MM.1S (cell line): Measurements from ENCODE around the gene PRKCA.

ENCODE experiments used
- DNase-seq: peaks from one replicate; pipeline ENCODE4 v3.0.0-alpha.2; 2015
- H2AFZ ChIP-seq: fragments of 300-600 bp; sonication (generic); 2 replicates; pipeline ENCODE4 v1.6.0; 2016; ENCODE audit warnings: antibody characterized with exemption, low read length
- H3F3A ChIP-seq: fragments of 300-600 bp; sonication (generic); 2 replicates; pipeline ENCODE4 v1.6.1; 2016; ENCODE audit warnings: mild to moderate bottlenecking, antibody characterized with exemption, low read length, moderate library complexity, mixed read lengths; ENCODE audit not compliant: insufficient read depth
- H3K27ac ChIP-seq: fragments of 300-600 bp; sonication (generic); 2 replicates; pipeline ENCODE4 v1.5.1; 2016; ENCODE audit warnings: mild to moderate bottlenecking, low read length
- H3K27me3 ChIP-seq: fragments of 300-600 bp; sonication (generic); replicated peaks from 2 replicates; pipeline ENCODE4 v1.6.0; 2016; ENCODE audit warnings: low read length; ENCODE audit not compliant: insufficient read depth
- H3K36me3 ChIP-seq: fragments of 300-600 bp; sonication (generic); replicated peaks from 2 replicates; pipeline ENCODE4 v1.6.1; 2016; ENCODE audit warnings: mild to moderate bottlenecking, low read length, mixed read lengths; ENCODE audit not compliant: insufficient read depth
- H3K4me1 ChIP-seq: fragments of 300-600 bp; sonication (generic); 2 replicates; pipeline ENCODE4 v1.6.1; 2016; ENCODE audit warnings: low read length, mixed read lengths
- H3K4me2 ChIP-seq: fragments of 300-600 bp; sonication (generic); 2 replicates; pipeline ENCODE4 v1.6.0; 2016; ENCODE audit warnings: low read depth, low read length
- H3K4me3 ChIP-seq: fragments of 300-600 bp; sonication (generic); 2 replicates; pipeline ENCODE4 v1.5.1; 2016; ENCODE audit warnings: low read length, mixed read lengths
- H3K79me2 ChIP-seq: fragments of 300-600 bp; sonication (generic); 2 replicates; pipeline ENCODE4 v1.6.1; 2016; ENCODE audit warnings: mixed run types, low read length, mixed read lengths
- H3K9ac ChIP-seq: fragments of 300-600 bp; sonication (generic); 2 replicates; pipeline ENCODE4 v1.6.1; 2016; ENCODE audit warnings: low read length, mixed read lengths
- H3K9me2 ChIP-seq: fragments of 300-600 bp; sonication (generic); replicated peaks from 2 replicates; pipeline ENCODE4 v1.6.1; 2016; ENCODE audit warnings: mild to moderate bottlenecking, low read length, mixed read lengths; ENCODE audit not compliant: insufficient read depth
- H3K9me3 ChIP-seq: fragments of 300-600 bp; sonication (generic); replicated peaks from 2 replicates; pipeline ENCODE4 v1.6.1; 2016; ENCODE audit warnings: mild to moderate bottlenecking, low read length, mixed read lengths; ENCODE audit not compliant: insufficient read depth
- H4K20me1 ChIP-seq: fragments of 300-600 bp; sonication (generic); 2 replicates; pipeline ENCODE4 v1.6.1; 2016; ENCODE audit warnings: mild to moderate bottlenecking, low read length, moderate library complexity, mixed read lengths; ENCODE audit not compliant: insufficient read depth
- CTCF ChIP-seq: fragments of 300-600 bp; sonication (generic); IDR thresholded peaks from 2 replicates; pipeline ENCODE4 v1.5.1; 2016; ENCODE audit warnings: antibody characterized with exemption, low read length, mixed read lengths
- EZH2 ChIP-seq: fragments of 300-600 bp; sonication (generic); optimal IDR thresholded peaks from 2 replicates; pipeline ENCODE3; 2017; ENCODE audit warnings: low read depth, mild to moderate bottlenecking, antibody characterized with exemption, low read length, mixed read lengths
- EZH2phosphoT487 ChIP-seq: fragments of 300-600 bp; sonication (generic); IDR thresholded peaks from 2 replicates; pipeline ENCODE4 v1.6.1; 2018; ENCODE audit warnings: antibody characterized with exemption, low read length

PRKCA gene

GRCh38 chr17:66351033-66351432 is 48.6 kb downstream of the PRKCA start:
- H3K79me2 ChIP-seq = peaks cover 27% of the 10 kb centered on the region
- H4K20me1 ChIP-seq = no peaks in the 10 kb centered on the region
- no peaks in the 10 kb centered on the region for H3K4me1 ChIP-seq
- H3K27me3 ChIP-seq = no peaks in the 10 kb centered on the region
- no peak overlapping the region for H3K9ac ChIP-seq
- H2AFZ ChIP-seq = no peak overlapping the region
- no peaks in the 10 kb centered on the region for H3F3A ChIP-seq
- no peak overlapping the region for H3K4me3 ChIP-seq
- no peak overlapping the region for H3K4me2 ChIP-seq
- H3K36me3 ChIP-seq = no peaks in the 10 kb centered on the region
- TF ChIP-seq EZH2phosphoT487 (no peak), EZH2 (no peak), CTCF (no peak)
- H3K9me3 ChIP-seq = no peaks in the 10 kb centered on the region
- DNase-seq = no peak
- no peaks in the 10 kb centered on the region for H3K9me2 ChIP-seq
- no peak overlapping the region for H3K27ac ChIP-seq

- no peaks in the 10 kb centered on the region for H3K27me3 ChIP-seq
- no peak overlapping the region for H3K27ac ChIP-seq
- no peaks in the 10 kb centered on the region for H3K9me3 ChIP-seq
- H3K36me3 ChIP-seq = no peaks in the 10 kb centered on the region
- no peaks in the 10 kb centered on the region for H4K20me1 ChIP-seq
- no peaks in the 10 kb centered on the region for H3F3A ChIP-seq
- H3K9ac ChIP-seq = no peak overlapping the region
- peaks cover 24% of the 10 kb centered on the region for H3K79me2 ChIP-seq
- no peak for DNase-seq
- H3K4me3 ChIP-seq = no peak overlapping the region
- TF ChIP-seq CTCF = no peak
- no peak for TF ChIP-seq EZH2phosphoT487
- no peak for TF ChIP-seq EZH2
- H3K4me1 ChIP-seq = no peaks in the 10 kb centered on the region
- no peaks in the 10 kb centered on the region for H3K9me2 ChIP-seq
- no peak overlapping the region for H2AFZ ChIP-seq
- H3K4me2 ChIP-seq = no peak overlapping the region
Observed at GRCh38 chr17:66351701-66352100, 49.3 kb downstream of the PRKCA start.

- no peaks in the 10 kb centered on the region for H3F3A ChIP-seq
- no peak for TF ChIP-seq CTCF
- TF ChIP-seq EZH2 = no peak
- no peak for TF ChIP-seq EZH2phosphoT487
- H3K9me3 ChIP-seq = no peaks in the 10 kb centered on the region
- no peak overlapping the region for H3K9ac ChIP-seq
- H3K79me2 ChIP-seq = peaks cover 28% of the 10 kb centered on the region
- H3K27me3 ChIP-seq = no peaks in the 10 kb centered on the region
- H3K4me3 ChIP-seq = no peak overlapping the region
- no peak for DNase-seq
- no peaks in the 10 kb centered on the region for H3K36me3 ChIP-seq
- H2AFZ ChIP-seq = no peak overlapping the region
- H4K20me1 ChIP-seq = no peaks in the 10 kb centered on the region
- H3K27ac ChIP-seq = no peak overlapping the region
- H3K4me1 ChIP-seq = no peaks in the 10 kb centered on the region
- no peak overlapping the region for H3K4me2 ChIP-seq
- no peaks in the 10 kb centered on the region for H3K9me2 ChIP-seq
Observed at GRCh38 chr17:66353937-66354401, 51.6 kb downstream of the PRKCA start.
